GM21447 (cell line): ENCODE data around the gene SRSF2.
"Not testable (repeated sequence)": the region's sequence is repeated elsewhere in the genome, so short reads cannot be mapped to it uniquely, and the experiment has no call there.

Source experiments
- ATAC-seq: cut with Tn5 transposase; IDR thresholded peaks from one replicate; pipeline ENCODE4 v1.9.1; 2021; ENCODE audit not compliant: unreplicated experiment

SRSF2 gene

GRCh38 chr17:76737082-76737675, at the start of gene SRSF2:
Gene SRSF2, minus strand, starts transcription at chr17:76737331. Its CDS starts 171 bp downstream, at chr17:76737160.
- ATAC-seq = peak; percentile 57

GRCh38 chr17:76784926-76785325, 47.8 kb upstream of the SRSF2 start:
- ATAC-seq = no peak

DNA sequence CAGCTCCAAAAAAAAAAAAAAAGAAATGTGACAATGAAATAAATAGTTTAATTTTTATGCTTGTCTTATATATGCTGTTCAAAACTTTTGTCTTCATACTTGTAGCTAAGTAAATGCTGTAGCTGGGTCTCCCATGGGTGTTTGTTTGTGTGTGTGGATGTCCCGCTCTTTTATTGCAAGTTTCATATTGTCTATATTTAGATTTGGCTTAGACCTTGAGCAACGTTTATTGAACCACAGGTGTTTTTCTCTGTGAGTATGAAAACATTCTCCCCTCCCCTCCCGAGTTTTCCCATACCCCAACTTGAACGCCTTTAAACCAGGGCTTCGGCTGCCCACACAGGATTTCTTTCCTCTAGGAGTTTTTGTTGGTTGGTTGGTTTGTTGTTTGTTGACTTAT, 46.0 kb upstream of the SRSF2 start:
- no peak for ATAC-seq

DNA sequence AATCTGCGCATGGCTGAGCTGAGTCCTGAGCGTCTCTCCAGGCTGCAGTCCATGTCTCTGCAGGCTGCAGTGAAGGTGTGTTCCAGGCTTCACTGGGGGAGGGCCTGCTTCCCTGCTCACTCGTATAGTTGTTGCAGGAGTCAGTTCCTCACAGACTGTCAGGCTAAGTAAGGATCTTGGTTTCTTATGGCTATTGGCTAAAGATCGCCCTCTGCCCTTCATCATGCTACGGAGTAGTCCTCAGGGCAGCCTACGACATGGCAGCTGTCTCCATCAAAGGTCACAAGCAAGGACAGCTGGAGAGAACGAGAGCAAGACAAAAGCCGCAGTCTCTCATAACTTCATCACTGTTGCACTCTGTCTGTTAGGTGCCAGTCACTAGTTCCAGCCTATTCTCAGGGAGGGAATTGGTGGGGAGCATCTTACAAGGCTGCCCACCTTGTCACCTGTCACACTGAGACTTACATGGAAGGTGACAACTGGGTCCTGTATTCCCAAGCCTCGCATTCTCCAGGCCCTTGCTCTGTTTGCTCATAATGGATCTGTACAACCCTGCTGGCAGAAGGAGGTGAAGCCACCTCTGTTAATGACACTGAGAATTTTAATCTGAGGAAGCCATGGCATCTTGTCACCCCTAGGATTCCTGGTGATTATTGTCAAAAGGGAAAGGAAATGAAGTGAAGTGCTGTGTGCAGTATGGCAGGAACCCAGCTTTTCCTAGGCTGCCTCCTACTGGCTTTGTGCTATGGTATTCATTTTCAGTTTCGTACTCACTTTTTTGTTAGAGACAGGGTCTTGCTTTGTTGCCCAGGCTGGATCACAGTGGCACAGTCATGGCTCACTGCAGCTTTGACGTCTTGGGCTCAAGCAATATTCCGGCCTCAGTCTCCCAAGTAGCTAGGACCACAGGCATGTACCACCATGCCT, 44.2 kb upstream of the SRSF2 start:
- ATAC-seq = no peak

GRCh38 chr17:76775021-76775600, 38.0 kb upstream of the SRSF2 start:
- ATAC-seq = no peak

DNA sequence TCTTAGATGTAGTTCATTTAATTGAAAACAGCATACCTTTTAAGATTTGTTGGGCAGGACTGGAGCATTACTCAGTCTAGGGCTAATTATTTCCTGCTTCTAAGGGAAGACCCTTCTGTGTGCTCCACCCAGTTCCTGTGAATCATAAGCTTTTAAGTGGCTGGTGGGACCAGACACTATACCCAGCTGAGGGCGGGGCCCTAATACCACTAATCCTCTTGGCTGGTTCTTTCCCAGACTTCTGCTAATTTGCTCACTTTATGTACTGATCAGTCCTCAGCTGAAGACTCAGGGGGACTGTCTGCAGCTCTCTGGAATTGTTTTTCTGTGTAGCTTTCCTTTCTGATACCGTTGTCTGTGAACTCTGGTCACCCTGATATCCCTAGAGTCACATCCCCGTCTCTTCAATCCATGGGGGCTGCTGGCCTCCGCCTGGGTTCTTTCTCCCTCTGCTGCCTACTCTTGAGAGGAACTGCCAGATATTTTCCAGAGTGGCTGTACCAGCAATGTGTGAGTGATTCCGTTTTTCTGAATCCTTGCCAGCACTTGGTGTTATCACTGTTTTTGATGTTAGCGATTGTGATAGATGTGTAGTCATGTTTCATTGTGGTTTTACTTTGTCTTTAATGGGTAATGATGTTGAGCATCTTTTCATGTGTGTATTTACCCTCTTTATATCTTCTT, 35.9 kb upstream of the SRSF2 start:
- no peak for ATAC-seq

DNA sequence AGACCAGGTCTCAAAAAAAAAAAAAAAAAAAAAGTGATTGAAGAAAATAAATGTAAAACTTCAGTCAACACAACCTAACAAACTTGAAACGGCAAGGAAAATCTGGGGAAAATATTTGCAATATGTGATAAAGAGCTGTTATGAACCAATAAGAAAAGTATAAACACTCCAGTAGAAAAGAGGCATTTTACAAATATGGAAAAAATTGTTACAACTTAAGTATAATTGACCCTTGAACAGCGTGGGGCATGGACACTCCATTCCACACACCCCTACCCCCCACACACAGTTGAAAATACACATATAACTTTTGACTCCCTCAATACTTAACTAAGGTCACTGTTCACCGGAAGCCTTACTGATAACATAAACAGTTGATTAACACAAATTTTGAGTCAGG, 21.4 kb upstream of the SRSF2 start:
- ATAC-seq = no peak

- ATAC-seq = no peak
Measured at GRCh38 chr17:76757256-76757655, 20.1 kb upstream of the SRSF2 start.

DNA sequence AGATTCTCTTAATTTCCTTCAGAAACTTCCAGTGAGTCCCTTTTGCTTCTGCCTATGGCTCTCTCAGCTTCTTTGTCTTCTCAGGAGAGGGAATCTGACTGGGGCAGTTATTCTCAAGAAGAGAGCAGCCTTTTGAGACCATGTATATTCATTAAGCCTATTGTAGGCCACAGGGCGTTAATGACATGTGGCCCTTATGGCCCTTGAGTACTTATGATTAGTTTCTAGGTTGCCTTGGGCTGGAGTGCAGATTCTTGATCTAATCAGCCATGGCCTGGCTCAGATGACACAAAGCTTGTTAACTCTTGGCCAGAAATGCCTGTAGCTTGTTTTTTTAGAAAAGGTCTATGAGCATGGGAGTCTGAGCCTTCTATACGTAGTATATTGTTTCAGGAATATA, 18.2 kb upstream of the SRSF2 start:
- ATAC-seq = no peak

GRCh38 chr17:76753061-76753961, 16.2 kb upstream of the SRSF2 start:
- no peak for ATAC-seq

GRCh38 chr17:76752006-76752405, 14.9 kb upstream of the SRSF2 start:
- no peak for ATAC-seq

DNA sequence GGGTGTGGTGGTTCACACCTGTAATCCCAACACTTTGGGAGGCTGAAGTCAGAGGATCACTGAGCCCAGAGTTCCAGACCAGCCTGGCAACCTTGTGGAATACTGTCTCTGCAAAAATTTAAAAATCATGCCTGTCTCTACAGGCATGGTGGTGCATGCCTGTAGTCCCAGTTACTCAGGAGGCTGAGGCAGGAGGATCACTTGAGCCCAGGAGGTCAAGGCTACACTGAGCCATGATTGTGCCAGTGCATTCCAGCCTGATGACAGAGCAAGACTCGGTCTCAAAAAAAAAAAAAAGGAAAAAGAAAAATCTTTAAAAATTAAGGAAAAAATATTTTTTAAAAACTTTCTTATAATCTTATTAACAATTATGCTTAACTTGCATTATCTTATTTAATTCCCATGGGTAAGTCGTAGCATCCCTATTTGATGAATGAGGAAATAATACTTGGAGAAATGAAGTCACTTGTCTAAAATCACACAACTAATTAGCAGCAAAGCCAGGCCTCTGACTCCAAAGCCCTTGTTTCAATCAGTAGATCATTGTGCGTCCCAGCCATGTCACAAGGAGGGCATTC, 14.4 kb upstream of the SRSF2 start:
- ATAC-seq = no peak

GRCh38 chr17:76748657-76749056, 11.5 kb upstream of the SRSF2 start:
- no peak for ATAC-seq

GRCh38 chr17:76747716-76748363, 10.7 kb upstream of the SRSF2 start:
- no peak for ATAC-seq

- not testable (repeated sequence) for ATAC-seq
Measured at GRCh38 chr17:76745785-76746184, 8.7 kb upstream of the SRSF2 start.

GRCh38 chr17:76744747-76745146, 7.6 kb upstream of the SRSF2 start:
- ATAC-seq = no peak

DNA sequence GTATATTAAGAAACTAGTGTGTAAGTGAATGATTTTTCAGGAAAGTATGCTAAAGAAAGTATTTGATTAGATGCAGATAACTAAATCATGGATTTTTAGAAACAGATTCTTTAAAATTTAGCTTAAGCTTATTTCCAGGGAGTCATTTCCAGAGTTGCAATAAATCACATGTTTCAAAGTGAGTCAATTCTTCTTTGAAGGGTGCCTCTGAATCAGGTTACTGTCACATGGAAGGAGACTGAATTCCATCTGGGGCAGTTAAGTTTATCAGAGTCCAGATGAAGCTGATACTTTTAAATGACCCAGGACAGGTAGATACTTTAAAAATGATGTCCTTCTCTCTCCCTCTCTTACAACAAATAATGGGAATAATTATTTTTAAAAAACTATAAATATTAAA, 5.8 kb upstream of the SRSF2 start:
- no peak for ATAC-seq

DNA sequence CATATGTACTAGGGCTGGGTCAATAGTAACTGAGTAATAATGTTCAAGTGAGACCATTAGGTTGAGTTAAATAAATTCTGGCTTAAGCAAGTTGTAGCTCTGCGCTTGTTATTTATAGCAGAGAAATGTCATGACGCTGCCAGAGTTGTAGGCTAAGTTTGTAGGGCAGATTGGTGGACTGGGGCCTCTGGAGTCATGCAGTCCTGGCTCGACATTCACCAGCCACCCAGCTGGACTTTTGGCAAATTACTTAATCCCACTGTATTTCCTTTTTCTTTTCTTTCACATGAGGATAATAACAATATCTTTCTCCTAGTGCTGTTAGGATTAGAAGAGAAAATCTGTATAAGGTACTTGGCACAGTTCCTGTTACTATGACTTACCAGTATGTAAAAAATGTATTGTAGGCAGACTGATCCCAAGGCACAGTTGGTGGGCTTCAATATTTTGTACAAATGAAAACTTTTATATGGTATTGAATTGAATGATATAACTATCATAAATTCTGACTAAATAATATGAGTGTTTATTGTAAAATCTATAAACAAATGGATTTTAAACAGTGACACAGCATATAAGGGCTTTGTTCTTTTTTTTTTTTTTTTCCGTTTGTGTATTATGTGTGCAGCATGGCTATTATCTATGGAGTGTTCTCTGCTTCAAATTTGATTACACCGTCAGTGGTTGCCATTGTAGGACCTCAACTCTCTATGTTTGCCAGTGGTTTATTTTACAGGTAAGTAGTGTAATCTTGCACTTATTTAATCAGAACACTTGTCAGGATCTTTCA, 3.4 kb upstream of the SRSF2 start:
- no peak for ATAC-seq
